Smooth muscle cell (in vitro differentiated cells): ENCODE measurements around the gene TUBA4A. TPM values are rescaled to one million over a fixed set of nuclear protein-coding genes. Genes with fewer than 3 reads are reported as not detected.
A peak's percentile ranks its signal among the peaks of the same experiment; 100 is the strongest.

Experiments used
- DNase-seq: peaks from one replicate; lab custom pipeline; 2025; ENCODE audit not compliant: unreplicated experiment; lab: John Stamatoyannopoulos, UW
- H2AFZ ChIP-seq: fragments of 200-600 bp; sonication (generic); 2 replicates; pipeline ENCODE4 v1.6.0; 2016; ENCODE audit warnings: antibody characterized with exemption, low read depth, mild to moderate bottlenecking
- H3F3A ChIP-seq: fragments of 200-600 bp; sonication (generic); 2 replicates; pipeline ENCODE4 v1.6.0; 2017; ENCODE audit warnings: antibody characterized with exemption, low read depth
- H3K27ac ChIP-seq: fragments of 200-600 bp; sonication (generic); 2 replicates; pipeline ENCODE4 v1.5.1; 2016; ENCODE audit warnings: low read depth, mild to moderate bottlenecking
- H3K27me3 ChIP-seq: fragments of 200-600 bp; sonication (generic); 2 replicates; pipeline ENCODE4 v1.6.1; 2016; ENCODE audit warnings: low read depth, mild to moderate bottlenecking
- H3K36me3 ChIP-seq: fragments of 200-600 bp; sonication (generic); 2 replicates; pipeline ENCODE4 v1.5.1; 2016; ENCODE audit warnings: low read depth
- H3K4me1 ChIP-seq: fragments of 200-600 bp; sonication (generic); 2 replicates; pipeline ENCODE4 v1.5.1; 2016; ENCODE audit warnings: low read depth
- H3K4me2 ChIP-seq: fragments of 200-600 bp; sonication (generic); 2 replicates; pipeline ENCODE4 v1.6.0; 2016; ENCODE audit warnings: mild to moderate bottlenecking
- H3K4me3 ChIP-seq: fragments of 200-600 bp; sonication (generic); 2 replicates; pipeline ENCODE4 v1.5.1; 2016; ENCODE audit warnings: mild to moderate bottlenecking
- H3K79me2 ChIP-seq: fragments of 200-600 bp; sonication (generic); 2 replicates; pipeline ENCODE4 v1.6.0; 2016; ENCODE audit warnings: low read depth, mild to moderate bottlenecking
- H3K9ac ChIP-seq: fragments of 200-600 bp; sonication (generic); 2 replicates; pipeline ENCODE4 v1.6.0; 2016; ENCODE audit warnings: low read depth
- H3K9me3 ChIP-seq: fragments of 200-600 bp; sonication (generic); replicated peaks from 2 replicates; pipeline ENCODE4 v1.5.1; 2016; ENCODE audit warnings: low read depth
- H4K20me1 ChIP-seq: fragments of 200-600 bp; sonication (generic); 2 replicates; pipeline ENCODE4 v1.6.0; 2016; ENCODE audit warnings: low read depth
- WGBS: methylation state at CpG from one replicate; pipeline ENCODE4 v1.1.7; 2016; ENCODE audit warnings: low lambda C conversion rate; 5-methylcytosine and 5-hydroxymethylcytosine counted together
- polyA plus RNA-seq: library from polyadenylated mRNA; unstranded; fragments of >200 nt; fragmentation: Nextera tagmentation; extraction: Ambion mirVana; gene quantifications from 2 replicates; pipeline ENCODE4 v1.2.1, GENCODE V29; 2016
- total RNA-seq: library from RNA; depleted of rRNA; stranded (reverse); fragments of >200 nt; gene quantifications from 2 replicates; pipeline ENCODE4 v1.2.3, GENCODE V29; 2014
- TF ChIP-seq, protein P1 (sequence below): fragments of 200-600 bp; sonication (generic); IDR thresholded peaks from 2 replicates; pipeline ENCODE4 v1.5.1; 2017; ENCODE audit warnings: borderline replicate concordance, mild to moderate bottlenecking, antibody characterized with exemption; ENCODE audit not compliant: insufficient read depth, poor library complexity, severe bottlenecking

TUBA4A gene
- total and polyA plus RNA-seq, 2 experiments from 2014 or later, result 29.4 to 53.2 TPM

DNA sequence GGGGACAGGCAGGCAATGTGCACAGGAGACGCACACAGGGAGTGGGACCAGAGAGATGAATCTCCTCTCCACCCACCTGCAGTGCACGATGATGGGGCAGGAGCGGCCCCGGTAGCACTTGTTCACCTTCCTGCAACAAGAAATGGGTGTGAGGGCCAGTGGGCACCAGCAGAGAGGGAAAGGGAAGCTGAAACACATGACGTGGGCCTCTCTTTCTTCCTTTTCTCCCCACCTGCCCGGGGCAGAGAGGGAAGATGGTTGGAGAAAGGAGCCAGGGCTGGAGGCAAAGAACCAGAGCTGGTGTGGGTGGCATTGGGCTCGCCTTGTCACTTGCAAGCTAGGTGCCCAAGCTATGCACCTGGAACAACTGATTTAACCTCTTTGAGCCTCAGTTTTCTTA is 37.7 kb upstream of the TUBA4A start:
- no peak for DNase-seq
- no peaks in the 10 kb centered on the region for H3K27me3 ChIP-seq
- no peaks in the 10 kb centered on the region for H3K79me2 ChIP-seq
- TF ChIP-seq, protein P1, sequence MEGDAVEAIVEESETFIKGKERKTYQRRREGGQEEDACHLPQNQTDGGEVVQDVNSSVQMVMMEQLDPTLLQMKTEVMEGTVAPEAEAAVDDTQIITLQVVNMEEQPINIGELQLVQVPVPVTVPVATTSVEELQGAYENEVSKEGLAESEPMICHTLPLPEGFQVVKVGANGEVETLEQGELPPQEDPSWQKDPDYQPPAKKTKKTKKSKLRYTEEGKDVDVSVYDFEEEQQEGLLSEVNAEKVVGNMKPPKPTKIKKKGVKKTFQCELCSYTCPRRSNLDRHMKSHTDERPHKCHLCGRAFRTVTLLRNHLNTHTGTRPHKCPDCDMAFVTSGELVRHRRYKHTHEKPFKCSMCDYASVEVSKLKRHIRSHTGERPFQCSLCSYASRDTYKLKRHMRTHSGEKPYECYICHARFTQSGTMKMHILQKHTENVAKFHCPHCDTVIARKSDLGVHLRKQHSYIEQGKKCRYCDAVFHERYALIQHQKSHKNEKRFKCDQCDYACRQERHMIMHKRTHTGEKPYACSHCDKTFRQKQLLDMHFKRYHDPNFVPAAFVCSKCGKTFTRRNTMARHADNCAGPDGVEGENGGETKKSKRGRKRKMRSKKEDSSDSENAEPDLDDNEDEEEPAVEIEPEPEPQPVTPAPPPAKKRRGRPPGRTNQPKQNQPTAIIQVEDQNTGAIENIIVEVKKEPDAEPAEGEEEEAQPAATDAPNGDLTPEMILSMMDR, result no peak
- no peak overlapping the region for H3K4me3 ChIP-seq
- H4K20me1 ChIP-seq, result no peaks in the 10 kb centered on the region
- no peak overlapping the region for H2AFZ ChIP-seq
- no peaks in the 10 kb centered on the region for H3F3A ChIP-seq
- H3K36me3 ChIP-seq, result no peaks in the 10 kb centered on the region
- H3K9me3 ChIP-seq, result no peaks in the 10 kb centered on the region
- no peaks in the 10 kb centered on the region for H3K4me1 ChIP-seq
- H3K9ac ChIP-seq, result no peak overlapping the region
- no peak overlapping the region for H3K27ac ChIP-seq
- 90% methylated on average over 7 of the region's 7 CpGs for WGBS
- H3K4me2 ChIP-seq, result no peak overlapping the region

DNA sequence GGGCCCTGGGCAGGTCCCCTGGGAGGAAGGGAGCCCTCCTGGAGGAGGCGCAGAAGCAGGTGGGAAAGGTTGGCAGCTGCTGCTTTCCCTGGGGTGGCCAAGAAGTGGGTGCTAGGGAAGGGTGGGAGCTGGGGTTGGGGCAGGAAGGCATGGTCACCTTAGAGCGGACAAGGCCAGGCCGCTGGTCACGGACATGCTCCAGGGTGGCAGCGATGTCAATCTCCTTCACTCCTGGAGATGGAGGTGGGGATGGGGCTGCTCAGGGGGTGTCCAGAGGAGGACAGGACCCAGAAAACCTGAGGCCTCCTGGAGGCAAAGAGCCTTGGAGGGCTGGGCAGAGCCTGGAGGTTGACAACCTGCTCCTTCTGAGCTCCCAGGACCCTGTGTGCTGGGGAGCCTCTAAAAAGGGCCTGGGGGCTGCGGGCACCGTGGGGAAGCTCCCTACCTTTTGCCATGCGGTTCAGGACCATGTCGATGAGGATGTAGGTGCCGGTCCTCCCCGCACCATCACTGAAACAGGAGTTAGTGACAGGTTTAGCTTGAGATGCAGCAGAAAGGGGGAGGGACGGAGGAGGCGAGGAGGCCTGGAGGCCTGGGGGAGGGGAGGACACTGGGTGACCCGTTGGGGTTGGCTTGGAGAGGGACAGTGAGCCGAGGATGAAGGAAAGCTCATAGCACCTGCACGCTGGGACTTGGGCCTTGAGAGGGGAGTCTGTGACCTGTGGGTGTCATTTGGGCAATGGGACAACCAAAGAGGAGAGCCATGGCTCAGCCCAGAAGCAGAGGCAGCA is 36.9 kb upstream of the TUBA4A start:
- 95% methylated on average over 12 of the region's 16 CpGs for WGBS

GRCh38 chr2:219289537-219290361 is 36.0 kb upstream of the TUBA4A start:
- TF ChIP-seq, protein P1, result no peak
- Histone ChIP-seq H3K4me3 (no peak overlapping the region), H3K9me3 (no peaks in the 10 kb centered on the region), H4K20me1 (no peaks in the 10 kb centered on the region), H3K36me3 (no peaks in the 10 kb centered on the region), H2AFZ (no peak overlapping the region), H3K79me2 (no peaks in the 10 kb centered on the region), H3K4me1 (no peaks in the 10 kb centered on the region), H3K4me2 (no peak overlapping the region), H3K27me3 (no peaks in the 10 kb centered on the region), H3K27ac (no peak overlapping the region), H3F3A (no peaks in the 10 kb centered on the region), H3K9ac (no peak overlapping the region)
- DNase-seq, result peak; percentile 15
- WGBS, result 66% methylated on average over 16 of the region's 16 CpGs

More for the DNA sequence above, 36.9 kb upstream of the TUBA4A start:
- H3K79me2 ChIP-seq, result no peaks in the 10 kb centered on the region
- no peak overlapping the region for H3K27ac ChIP-seq
- H3K9me3 ChIP-seq, result no peaks in the 10 kb centered on the region
- H3F3A ChIP-seq, result no peaks in the 10 kb centered on the region
- no peak overlapping the region for H3K4me2 ChIP-seq
- H3K36me3 ChIP-seq, result no peaks in the 10 kb centered on the region
- no peaks in the 10 kb centered on the region for H3K4me1 ChIP-seq
- no peak for DNase-seq
- H3K9ac ChIP-seq, result no peak overlapping the region
- no peaks in the 10 kb centered on the region for H3K27me3 ChIP-seq
- H3K4me3 ChIP-seq, result no peak overlapping the region
- TF ChIP-seq, protein P1, result no peak
- H4K20me1 ChIP-seq, result no peaks in the 10 kb centered on the region
- no peak overlapping the region for H2AFZ ChIP-seq
